BE2C (cell line): ENCODE data around the gene IGF1.
"Not testable (repeated sequence)": the region's sequence is repeated elsewhere in the genome, so short reads cannot be mapped to it uniquely, and the experiment has no call there.

ENCODE experiments used
- DNase-seq: peaks from one replicate; pipeline ENCODE4 v3.0.0-alpha.2; 2020
- H3K27me3 ChIP-seq: fragments of 250-450 bp; sonication (Bioruptor Pico); 2 replicates; pipeline ENCODE4 v1.5.1; 2020; ENCODE audit warnings: mild to moderate bottlenecking
- H3K36me3 ChIP-seq: fragments of 250-450 bp; sonication (Bioruptor Pico); 2 replicates; pipeline ENCODE4 v1.5.1; 2020; ENCODE audit warnings: mild to moderate bottlenecking
- H3K4me1 ChIP-seq: fragments of 250-450 bp; sonication (Bioruptor Pico); 2 replicates; pipeline ENCODE4 v1.5.1; 2020
- H3K4me3 ChIP-seq: 2 replicates; pipeline ENCODE4 v1.5.1; 2011; ENCODE audit warnings: low read depth, low read length
- H3K9me3 ChIP-seq: fragments of 250-450 bp; sonication (Bioruptor Pico); 2 replicates; pipeline ENCODE4 v1.5.1; 2020
- CTCF ChIP-seq: IDR thresholded peaks from 2 replicates; pipeline ENCODE4 v1.5.1; 2012; ENCODE audit warnings: mild to moderate bottlenecking, low read depth, low read length

Gene IGF1

GRCh38 chr12:102454808-102455760 lies 25.3 kb downstream of the IGF1 start:
- no peaks in the 10 kb centered on the region for H3K36me3 ChIP-seq
- no peaks in the 10 kb centered on the region for H3K4me1 ChIP-seq
- DNase-seq: no peak
- H3K27me3 ChIP-seq: no peaks in the 10 kb centered on the region; the same call in 1 of the 2 replicates
- no peak overlapping the region for H3K4me3 ChIP-seq
- H3K9me3 ChIP-seq: no peaks in the 10 kb centered on the region
- TF ChIP-seq CTCF: no peak

- no peak for TF ChIP-seq CTCF
- Histone ChIP-seq H3K4me1 (no peaks in the 10 kb centered on the region), H3K36me3 (no peaks in the 10 kb centered on the region), H3K27me3 (no peaks in the 10 kb centered on the region; the same call in 1 of the 2 replicates), H3K9me3 (no peaks in the 10 kb centered on the region), H3K4me3 (no peak overlapping the region)
- DNase-seq: no peak
These were observed 26.0 kb downstream of the IGF1 start for GRCh38 chr12:102454330-102454729.

GRCh38 chr12:102452605-102453004 lies 27.8 kb downstream of the IGF1 start:
- TF ChIP-seq CTCF: no peak
- Histone ChIP-seq H3K4me3 (no peak overlapping the region), H3K4me1 (no peaks in the 10 kb centered on the region), H3K36me3 (no peaks in the 10 kb centered on the region), H3K9me3 (no peaks in the 10 kb centered on the region), H3K27me3 (no peaks in the 10 kb centered on the region; the same call in 1 of the 2 replicates)
- no peak for DNase-seq

GRCh38 chr12:102449018-102449417 lies 31.3 kb downstream of the IGF1 start:
- H3K36me3 ChIP-seq, H3K4me3 ChIP-seq, H3K4me1 ChIP-seq, H3K9me3 ChIP-seq, H3K27me3 ChIP-seq, DNase-seq: not testable (repeated sequence)

- DNase-seq, H3K4me1 ChIP-seq, H3K27me3 ChIP-seq, H3K9me3 ChIP-seq, H3K4me3 ChIP-seq, H3K36me3 ChIP-seq: not testable (repeated sequence)
These were observed 32.9 kb downstream of the IGF1 start for GRCh38 chr12:102447426-102447825.

- H3K4me3 ChIP-seq: no peak overlapping the region
- no peaks in the 10 kb centered on the region for H3K4me1 ChIP-seq
- H3K9me3 ChIP-seq: no peaks in the 10 kb centered on the region
- no peaks in the 10 kb centered on the region for H3K36me3 ChIP-seq
- no peaks in the 10 kb centered on the region for H3K27me3 ChIP-seq
- no peak for TF ChIP-seq CTCF
- no peak for DNase-seq
These were observed 35.7 kb downstream of the IGF1 start for GRCh38 chr12:102444707-102445106.

- Histone ChIP-seq H3K4me1 (no peaks in the 10 kb centered on the region), H3K9me3 (no peaks in the 10 kb centered on the region), H3K36me3 (no peaks in the 10 kb centered on the region), H3K27me3 (no peaks in the 10 kb centered on the region), H3K4me3 (no peak overlapping the region)
- DNase-seq: no peak
- TF ChIP-seq CTCF: no peak
These were observed 36.3 kb downstream of the IGF1 start for GRCh38 chr12:102444093-102444492.
